K562 (cell line): Measurements from ENCODE around the gene CASP9. TPM values are rescaled to one million over a fixed set of nuclear protein-coding genes. Genes with fewer than 3 reads are reported as not detected.

Experiments used
- ATF1 ChIP-seq, 2 experiments: fragments of 450-650 bp in 1 of 2; IDR thresholded peaks; 2 replicates each; pipeline ENCODE4 v1.6.1; 2016; ENCODE audit warnings: missing compliant biosample characterization in 1 of 2, missing genetic modification characterization in 1 of 2
- BCLAF1 ChIP-seq, 2 experiments: fragments of 450-650 bp in 1 of 2; IDR thresholded peaks; 2 replicates each; pipeline ENCODE4 v1.6.1; 2011 to 2017; ENCODE audit warnings: low read depth in 2 of 2, antibody characterized with exemption in 1 of 2, borderline replicate concordance in 1 of 2, low read length in 1 of 2, mild to moderate bottlenecking in 1 of 2, mixed read lengths in 1 of 2; ENCODE audit not compliant: control insufficient read depth in 1 of 2
- FOXM1 ChIP-seq, 2 experiments: fragments of 450-650 bp in 1 of 2; sonication (generic) in 1 of 2; formaldehyde crosslinking in 1 of 2; IDR thresholded peaks; 2 replicates each; pipeline versions ENCODE4 v1.6.1 to v1.9.0; 2017 to 2022; ENCODE audit warnings: low read depth in 2 of 2, mild to moderate bottlenecking in 2 of 2, missing genetic modification reagents in 1 of 2, moderate library complexity in 1 of 2
- NBN ChIP-seq: fragments of 450-650 bp; IDR thresholded peaks from 2 replicates; pipeline ENCODE4 v1.6.1; 2016; ENCODE audit warnings: low read depth, mild to moderate bottlenecking
- RREB1 ChIP-seq: fragments of 250-450 bp; sonication (Bioruptor Pico); IDR thresholded peaks from 2 replicates; pipeline ENCODE4 v1.4.0; 2020
- SAP30 ChIP-seq: fragments of 200-600 bp; sonication (generic); IDR thresholded peaks from 2 replicates; pipeline ENCODE4 v1.6.1; 2012; ENCODE audit warnings: borderline replicate concordance, low read depth, mild to moderate bottlenecking, moderate library complexity, low read length, control low read depth, inconsistent platforms; ENCODE audit not compliant: insufficient read depth, poor library complexity, severe bottlenecking
- ZBTB43 ChIP-seq: sonication (generic); formaldehyde crosslinking; IDR thresholded peaks from 2 replicates; pipeline ENCODE4 v1.8.0; 2023; ENCODE audit warnings: mild to moderate bottlenecking, missing genetic modification reagents
- ZNF316 ChIP-seq: fragments of 450-650 bp; IDR thresholded peaks from 2 replicates; pipeline ENCODE4 v1.6.1; 2016
- ZNF592 ChIP-seq: fragments of 450-650 bp; IDR thresholded peaks from 2 replicates; pipeline ENCODE4 v1.6.1; 2017; ENCODE audit warnings: antibody characterized with exemption, mild to moderate bottlenecking
- polyA plus RNA-seq, 8 experiments: library from polyadenylated mRNA; depleted of rRNA in 4 of 8; stranded (reverse) in 5 of 8; unstranded in 3 of 8; fragments of >200 nt; fragmentation: Nextera tagmentation in 2 of 8; fragmentation: Illumina TruSeq in 1 of 8; extraction: Ambion mirVana in 2 of 8; extraction: Trizol in 1 of 8; gene quantifications; 2 replicates each; pipeline versions ENCODE4 v1.2.1 to v1.2.3, GENCODE V29; 2011 to 2014; ENCODE audit warnings: inconsistent platforms in 1 of 8, missing spikeins in 1 of 8
- total RNA-seq, 7 experiments: library from RNA; depleted of rRNA in 6 of 7; stranded (reverse); fragments of >200 nt in 6 of 7; fragmentation: Illumina TruSeq in 2 of 7; extraction: Trizol in 2 of 7; gene quantifications; 2 replicates each; pipeline versions ENCODE4 v1.2.1 to v1.2.3, GENCODE V29; 2011 to 2021; ENCODE audit warnings: low replicate concordance in 1 of 7

The CASP9 gene
- total and polyA plus RNA-seq, 9 of the 15 experiments (the other 6 are each of a cell fraction or from before 2014, with no cell fraction given), result 10.8 to 54.1 (median 30.7) TPM

GRCh38 chr1:15523104-15524020 is 653 bp downstream of the CASP9 start (continued):
- TF ChIP-seq RREB1 (CRISPR knock-in tag), result 0 out of 2 replicates have a peak, but pooled peaks have one; percentile 61
- TF ChIP-seq ATF1 (CRISPR knock-in tag; IDR thresholded peaks at IDR 0.05), result no peak
- TF ChIP-seq ATF1 (tag; IDR thresholded peaks at IDR 0.05), result 0 out of 2 replicates have a peak, but pooled peaks have one; percentile 14
- TF ChIP-seq FOXM1 (IDR thresholded peaks at IDR 0.05; ENCODE audit: low read depth), result no peak
- TF ChIP-seq FOXM1 (CRISPR knock-in tag; IDR thresholded peaks at IDR 0.05; ENCODE audit: low read depth), result 0 out of 2 replicates have a peak, but pooled peaks have one; percentile 29
- TF ChIP-seq NBN, result peak; percentile 46; the same call in 1 of the 2 replicates
- no peak for TF ChIP-seq ZBTB43
- no peak for TF ChIP-seq BCLAF1 (IDR thresholded peaks at IDR 0.05; ENCODE audit: borderline replicate concordance in 1 of 2, control insufficient read depth in 1 of 2, low read depth in 2 of 2, low read length in 1 of 2)
- TF ChIP-seq SAP30, result peak; percentile 65
- 0 out of 2 replicates have a peak, but pooled peaks have one; percentile 17 for TF ChIP-seq ZNF592
- TF ChIP-seq ZNF316, result peak; percentile 96
